Measurements from ENCODE around the gene MAJIN.

GRCh38 chr11:64934682-64935358, 37.1 kb downstream of the MAJIN start:
- no peak for TF ChIP-seq JUND (IDR thresholded peaks at IDR 0.05)
- TF ChIP-seq CTCF (IDR thresholded peaks at IDR 0.05; ENCODE audit: low read depth, low read length, missing input control), result no peak
- no peak for TF ChIP-seq REST (IDR thresholded peaks at IDR 0.05)
- no peak for TF ChIP-seq EGR1 (IDR thresholded peaks at IDR 0.05; ENCODE audit: low read depth in 2 of 2)
- TF ChIP-seq MAX (IDR thresholded peaks at IDR 0.05), result no peak
- no peak for TF ChIP-seq YY1 (IDR thresholded peaks at IDR 0.05)
- no peak for TF ChIP-seq GABPA (IDR thresholded peaks at IDR 0.05 in 1 of 2, conservative IDR thresholded peaks at IDR 0.05 in 1 of 2)
- TF ChIP-seq RXRA (IDR thresholded peaks at IDR 0.05), result no peak
- no peak for TF ChIP-seq TAF1 (conservative IDR thresholded peaks at IDR 0.05)
- no peak for TF ChIP-seq ZBTB33 (IDR thresholded peaks at IDR 0.05)

All from liver (tissue), 3 donors.